Head of caudate nucleus (tissue), 42 donors: Measurements from ENCODE around the gene AK3.
A peak's percentile ranks its signal among the peaks of the same experiment; 100 is the strongest.

Experiments used
- DNase-seq, 42 donors: peaks; one replicate each; pipeline versions ENCODE4 v3.0.0 to v3.0.0-alpha.2; 2020 to 2021; ENCODE audit warnings: mixed read lengths in 7 of 42
- intact Hi-C: fragments of 100-400 bp; cut with DNase I; formaldehyde crosslinking; loops from one replicate; pipeline ENCODE4 v1.15.0; 2022

Gene AK3

GRCh38 chr9:4717815-4718214, 23.2 kb downstream of the AK3 start:
- DNase-seq = peak in 4 of 42 donors; percentile 8 to 14 (median 10)
- intact Hi-C loops = no loop called here

GRCh38 chr9:4716163-4716562, 24.8 kb downstream of the AK3 start:
- no peak for DNase-seq
- intact Hi-C loops = no loop called here

GRCh38 chr9:4714266-4715016, 26.6 kb downstream of the AK3 start:
- no peak for DNase-seq
- intact Hi-C loops = no loop called here

- intact Hi-C loops = no loop called here
Measured at GRCh38 chr9:4713849-4714248, 27.2 kb downstream of the AK3 start.

GRCh38 chr9:4709380-4709779, 31.6 kb downstream of the AK3 start:
- intact Hi-C loops = no loop called here
- no peak for DNase-seq

More at GRCh38 chr9:4713849-4714248, 27.2 kb downstream of the AK3 start:
- no peak for DNase-seq

GRCh38 chr9:4706971-4707622, 33.9 kb downstream of the AK3 start:
- intact Hi-C loops = no loop called here

GRCh38 chr9:4706021-4706420, 35.0 kb downstream of the AK3 start:
- intact Hi-C loops = no loop called here
- no peak for DNase-seq

More at GRCh38 chr9:4706971-4707622, 33.9 kb downstream of the AK3 start:
- no peak for DNase-seq

GRCh38 chr9:4704129-4704528, 36.9 kb downstream of the AK3 start:
- no peak for DNase-seq
- intact Hi-C loops = no loop called here

- DNase-seq = no peak
- intact Hi-C loops = no loop called here
Measured at GRCh38 chr9:4701526-4701925, 39.5 kb downstream of the AK3 start.

GRCh38 chr9:4700932-4701331, 40.1 kb downstream of the AK3 start:
- intact Hi-C loops = no loop called here
- no peak for DNase-seq

- intact Hi-C loops = no loop called here
Measured at GRCh38 chr9:4700091-4700490, 40.9 kb downstream of the AK3 start.

GRCh38 chr9:4691795-4692194, 49.2 kb downstream of the AK3 start:
- DNase-seq = no peak
- intact Hi-C loops = no loop called here

More at GRCh38 chr9:4700091-4700490, 40.9 kb downstream of the AK3 start:
- DNase-seq = no peak

- DNase-seq = no peak
- intact Hi-C loops = no loop called here
Measured at GRCh38 chr9:4690144-4690543, 50.9 kb downstream of the AK3 start.

- no peak for DNase-seq
- intact Hi-C loops = no loop called here
Measured at GRCh38 chr9:4689687-4690104, 51.3 kb downstream of the AK3 start.

GRCh38 chr9:4689021-4689420, 52.0 kb downstream of the AK3 start:
- no peak for DNase-seq
- intact Hi-C loops = no loop called here

- intact Hi-C loops = no loop called here
- no peak for DNase-seq
Measured at GRCh38 chr9:4686584-4686983, 54.4 kb downstream of the AK3 start.

GRCh38 chr9:4686112-4686511, 54.9 kb downstream of the AK3 start:
- no peak for DNase-seq
- intact Hi-C loops = no loop called here

- DNase-seq = no peak
- intact Hi-C loops = no loop called here
Measured at GRCh38 chr9:4684820-4685219, 56.2 kb downstream of the AK3 start.

GRCh38 chr9:4680750-4681149, 60.3 kb downstream of the AK3 start:
- intact Hi-C loops = no loop called here
- no peak for DNase-seq

- intact Hi-C loops = no loop called here
- peak in 1 of 42 donors; percentile 29 for DNase-seq
Measured at GRCh38 chr9:4680173-4680525, 60.9 kb downstream of the AK3 start.
